Brain pericyte (primary cell): ENCODE data around the gene IQGAP2.
"Not testable (repeated sequence)": the region's sequence is repeated elsewhere in the genome, so short reads cannot be mapped to it uniquely, and the experiment has no call there.

Experiments
- DNase-seq: peaks from one replicate; pipeline ENCODE4 v3.0.0-alpha.2; 2012; ENCODE audit warnings: low read depth, low spot score

The IQGAP2 gene

DNA sequence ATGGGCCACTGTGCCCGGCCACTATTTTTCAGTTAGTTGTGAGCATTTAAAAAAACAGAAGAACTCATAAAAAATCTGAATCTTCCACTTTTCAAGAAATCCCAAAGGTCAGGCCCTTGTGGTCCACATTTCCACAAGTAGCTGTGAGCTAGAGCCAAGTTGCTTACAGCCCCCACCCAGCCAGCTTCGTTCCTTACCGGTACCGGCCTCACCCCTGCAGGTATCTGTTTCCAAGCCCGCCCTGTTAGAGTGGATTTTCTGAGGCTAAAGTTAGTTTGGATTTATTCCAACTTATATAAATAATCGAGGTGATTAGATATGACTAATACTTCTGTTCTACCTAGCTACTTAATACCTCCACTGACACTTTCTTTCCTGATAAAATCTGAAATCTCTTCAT, 139.2 kb downstream of the IQGAP2 start:
- DNase-seq = no peak

DNA sequence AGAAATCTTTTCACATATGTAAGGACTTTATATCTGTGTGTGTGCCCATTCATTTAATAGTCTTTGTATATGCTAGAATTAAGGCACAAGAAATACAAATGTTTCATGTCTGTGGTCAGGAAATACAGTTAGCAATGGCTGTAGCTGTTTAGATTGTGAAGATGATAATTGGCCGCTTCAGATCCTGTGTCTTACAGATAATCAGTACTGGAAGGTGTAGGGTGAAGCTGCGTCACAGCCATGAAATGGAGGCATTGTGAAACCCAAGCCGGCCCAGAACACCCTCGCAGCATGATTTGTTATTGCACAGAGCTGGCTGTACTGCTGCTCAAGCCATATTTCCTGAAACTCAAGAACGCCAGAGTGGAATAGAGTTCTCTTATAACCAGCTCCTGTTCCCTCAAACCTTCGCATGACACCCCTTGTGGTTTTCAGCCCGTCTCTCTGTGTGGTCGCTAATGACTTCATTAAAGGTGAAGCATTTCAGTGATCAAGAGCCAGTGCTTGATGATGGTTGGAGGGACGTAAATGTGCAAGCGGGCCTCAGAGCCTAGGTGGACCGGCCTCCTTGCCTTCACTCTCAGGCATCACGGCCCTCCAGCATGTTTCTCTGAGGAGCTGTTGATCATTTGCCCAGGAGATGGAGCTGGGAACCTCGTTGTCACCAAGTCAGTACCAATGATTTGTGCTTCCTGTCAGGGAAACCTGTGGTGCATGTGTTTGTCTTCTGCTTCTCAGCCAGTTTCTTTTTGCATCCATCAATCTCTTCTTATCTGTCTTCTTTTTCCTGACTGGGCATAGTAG, 140.0 kb downstream of the IQGAP2 start:
- DNase-seq = no peak

DNA sequence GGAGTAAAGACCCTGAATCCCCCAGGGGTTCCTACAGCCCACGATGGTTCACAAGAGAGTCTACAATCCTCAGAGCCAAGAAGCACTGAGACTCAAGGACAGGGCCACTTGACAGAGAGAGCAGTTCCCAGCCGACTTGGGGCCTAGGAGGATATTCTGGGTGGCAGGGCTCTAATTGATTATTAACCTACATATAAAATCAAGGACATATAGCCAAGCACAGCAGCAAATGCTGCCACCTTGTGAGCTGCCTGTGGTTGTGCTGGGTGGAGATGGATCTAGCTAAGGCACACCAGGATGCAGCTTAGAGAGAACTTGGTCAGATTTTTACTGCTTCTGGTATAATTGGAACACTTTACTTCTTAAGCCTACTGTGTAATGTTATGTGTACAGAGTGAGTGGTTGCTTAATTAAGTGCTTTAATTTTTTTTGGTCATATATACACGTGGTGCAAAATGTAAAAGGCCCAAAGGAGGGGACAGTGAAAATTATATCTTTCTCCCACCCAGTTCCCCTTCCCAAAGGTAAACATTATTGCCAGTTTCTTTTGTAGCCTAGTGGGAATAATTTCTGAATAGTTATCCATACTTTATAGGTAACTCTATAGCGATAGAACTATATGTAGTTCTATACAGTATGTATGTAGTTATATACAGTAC, 141.3 kb downstream of the IQGAP2 start:
- DNase-seq = no peak

DNA sequence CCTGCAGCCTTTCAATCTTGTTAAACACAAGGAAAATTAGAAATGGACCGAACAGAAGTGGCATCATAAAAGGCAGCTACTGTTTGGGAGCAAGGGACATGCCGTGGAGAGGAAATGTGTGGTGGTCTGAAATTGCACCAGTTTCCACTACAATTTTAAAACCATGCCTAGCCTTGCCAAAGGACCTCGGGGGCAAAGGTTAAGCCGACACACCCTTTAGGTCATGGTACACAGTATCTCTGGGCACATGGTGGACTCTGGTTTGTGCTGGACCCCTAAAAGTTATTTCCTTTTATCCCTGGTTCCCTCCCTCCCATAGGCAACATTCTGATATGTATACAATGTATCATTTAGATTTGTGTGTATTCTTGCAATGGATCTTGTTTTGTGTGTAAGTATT, 142.1 kb downstream of the IQGAP2 start:
- no peak for DNase-seq

DNA sequence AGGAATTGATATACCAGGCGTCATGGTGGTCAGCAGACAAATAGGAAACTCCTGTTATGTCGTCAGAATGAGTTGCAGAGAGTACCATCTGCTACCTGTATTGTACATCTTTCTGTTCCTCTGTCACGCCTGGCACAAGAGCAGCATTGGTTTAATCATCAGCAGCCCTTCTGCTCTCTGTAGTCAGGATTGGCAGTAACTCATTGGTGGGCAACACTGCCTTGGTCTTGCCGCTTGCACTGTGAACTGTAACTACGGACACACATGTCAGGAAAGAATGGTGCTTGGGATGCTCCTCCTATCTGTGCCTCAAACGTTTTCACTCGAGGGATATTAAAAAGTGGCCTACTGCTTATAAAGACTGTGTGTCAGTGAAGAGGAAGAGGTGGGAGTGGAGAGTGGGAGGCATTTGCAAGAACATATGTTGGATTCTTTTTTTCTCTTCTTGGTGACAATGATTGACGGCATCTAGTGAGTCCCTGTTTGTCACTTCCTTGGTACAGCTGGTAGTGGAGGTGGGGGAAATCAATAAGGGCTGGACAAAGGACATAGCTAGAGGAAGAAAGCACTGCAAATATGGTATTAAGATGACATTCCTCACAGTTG, 143.5 kb downstream of the IQGAP2 start:
- DNase-seq = no peak

DNA sequence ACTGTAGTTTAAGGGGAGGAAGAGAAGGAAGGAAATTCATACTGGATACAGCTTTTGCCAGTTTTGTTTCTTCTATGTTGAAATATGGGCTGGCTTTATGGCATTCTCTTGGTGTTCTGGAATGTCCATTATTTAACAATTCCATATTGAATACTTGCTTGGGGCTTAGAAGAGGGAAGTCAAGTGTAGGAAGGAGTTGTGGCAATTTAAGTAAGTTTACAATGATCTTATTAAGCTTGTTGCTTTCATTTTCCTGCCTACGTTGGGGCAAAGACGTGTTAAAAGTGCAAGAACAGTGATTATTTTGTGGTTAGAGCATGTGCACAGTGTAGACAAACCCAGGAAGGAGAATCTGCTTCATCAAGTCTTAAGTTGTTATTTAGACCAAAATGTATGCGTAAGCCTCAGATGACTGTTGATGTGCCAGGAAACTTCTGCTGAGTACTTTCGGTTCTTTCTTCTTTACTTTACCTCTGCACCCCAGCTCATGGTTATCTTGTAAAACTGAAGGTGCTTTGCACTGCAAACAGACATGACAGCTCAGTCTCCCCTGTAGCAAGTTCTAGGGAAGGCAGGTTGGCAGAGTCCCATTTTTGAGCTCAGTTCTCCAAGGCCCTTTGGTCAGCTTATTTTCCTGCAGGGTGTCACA, 144.3 kb downstream of the IQGAP2 start:
- no peak for DNase-seq

DNA sequence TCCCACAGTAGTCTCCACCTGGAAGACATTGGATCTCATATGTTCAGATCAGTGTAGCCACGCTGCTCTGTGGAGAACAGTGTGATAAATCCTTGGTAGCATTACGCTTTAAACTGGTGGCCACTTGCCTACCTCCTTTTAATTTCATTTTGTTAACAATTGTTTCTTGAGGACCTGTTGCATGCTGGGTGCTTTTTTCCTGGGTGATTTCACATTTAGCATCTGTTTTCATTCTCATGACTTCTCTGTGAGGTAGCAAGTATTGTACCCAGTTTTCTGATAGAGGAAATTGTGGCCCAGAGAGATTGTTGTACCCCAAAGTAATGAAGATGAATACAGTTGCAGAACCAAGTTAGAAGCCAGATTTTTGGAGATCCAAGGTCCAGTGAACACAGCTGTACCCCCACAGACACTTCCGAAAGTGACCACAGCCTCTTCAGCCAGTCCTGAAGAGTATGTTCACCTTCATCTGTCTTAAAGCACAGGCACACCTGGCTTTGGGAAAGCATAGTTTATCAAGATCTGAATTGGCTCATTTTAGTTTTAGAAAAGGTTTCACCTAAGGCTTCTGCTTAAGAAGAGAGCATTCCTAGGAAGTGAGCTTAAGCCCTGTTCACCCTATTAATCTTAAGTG, 144.9 kb downstream of the IQGAP2 start:
- DNase-seq = no peak

DNA sequence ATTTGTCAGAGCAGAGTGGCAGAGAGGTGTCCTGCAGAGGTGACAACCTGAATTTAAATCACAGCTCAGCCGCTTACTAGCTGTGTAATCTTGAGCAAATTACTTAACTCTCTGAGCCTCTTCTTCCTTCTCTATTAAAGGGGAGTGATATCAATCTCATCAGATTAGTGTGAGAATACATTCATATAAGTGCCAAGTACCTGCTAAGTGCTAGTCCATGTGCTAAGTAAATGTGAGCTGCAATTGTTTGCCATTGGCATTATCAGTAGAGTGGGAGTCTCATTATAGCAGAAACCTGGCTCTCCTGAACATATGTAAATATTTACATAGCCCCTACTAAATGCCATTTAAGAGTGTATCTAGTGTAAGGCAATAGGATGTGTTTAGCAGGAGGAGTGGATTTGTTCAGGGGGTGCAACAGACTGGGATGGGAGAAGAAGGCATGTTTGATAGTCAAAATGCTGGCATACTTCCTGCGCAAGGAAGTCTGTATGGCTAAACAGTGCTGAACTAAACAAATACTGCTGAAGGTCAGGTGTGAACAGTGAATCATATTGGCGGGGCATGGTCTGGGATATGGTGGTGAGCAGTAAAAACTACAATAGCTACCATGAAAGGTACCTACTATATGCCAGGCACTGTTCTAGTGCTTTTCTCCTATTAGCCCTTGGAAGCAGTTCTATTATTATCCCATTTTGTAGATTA, 145.6 kb downstream of the IQGAP2 start:
- no peak for DNase-seq

DNA sequence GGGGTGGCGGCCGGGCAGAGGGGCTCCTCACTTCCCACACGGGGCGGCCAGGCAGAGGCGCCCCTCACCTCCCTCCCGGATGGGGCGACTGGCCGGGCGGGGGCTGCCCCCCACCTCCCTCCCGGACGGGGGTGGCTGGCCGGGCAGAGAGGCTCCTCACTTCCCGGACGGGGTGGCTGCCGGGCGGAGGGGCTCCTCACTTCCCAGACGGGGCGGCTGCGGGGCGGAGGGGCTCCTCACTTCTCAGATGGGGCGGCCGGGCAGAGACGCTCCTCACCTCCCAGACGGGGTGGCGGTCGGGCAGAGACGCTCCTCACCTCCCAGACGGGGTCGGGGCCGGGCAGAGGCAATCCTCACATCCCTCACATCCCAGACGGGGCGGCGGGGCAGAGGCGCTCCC, 147.8 kb downstream of the IQGAP2 start:
- DNase-seq = not testable (repeated sequence)

DNA sequence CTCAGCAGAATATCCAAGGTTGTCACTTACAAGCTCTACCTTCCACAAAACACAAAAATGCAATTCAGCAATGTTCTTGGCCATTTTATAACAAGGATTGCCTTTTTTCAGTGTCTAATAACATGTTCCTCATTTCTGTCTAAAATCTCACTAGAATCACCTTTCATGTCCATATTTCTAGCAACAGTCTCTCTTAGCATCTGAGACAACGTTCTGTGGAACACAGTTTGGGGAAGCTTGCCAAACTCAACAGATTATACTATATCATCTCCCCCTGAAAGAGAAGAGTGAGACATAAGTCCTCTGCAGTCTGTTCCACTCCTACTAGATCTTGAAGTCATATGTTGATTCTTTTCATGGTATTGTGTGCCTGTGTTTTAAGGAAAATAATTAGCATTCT, 149.5 kb downstream of the IQGAP2 start:
- no peak for DNase-seq

DNA sequence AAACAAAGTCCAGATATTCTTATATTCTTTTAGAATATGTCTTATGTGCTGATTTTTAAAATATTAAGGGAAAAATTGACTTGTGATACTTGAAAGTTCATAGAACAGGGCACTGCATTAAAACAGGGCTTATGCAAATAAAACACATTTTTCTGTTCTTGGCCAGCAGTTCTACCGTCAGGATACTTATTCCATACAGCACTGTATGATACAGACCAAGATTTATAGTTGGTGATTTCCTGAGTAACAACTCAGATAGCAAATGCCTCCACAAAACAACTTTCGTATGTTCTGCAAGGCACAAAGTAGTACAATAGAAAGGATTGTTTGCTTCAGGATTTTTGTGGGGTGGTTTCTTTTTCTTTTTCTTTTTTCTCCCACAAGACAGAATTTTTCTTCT, 150.2 kb downstream of the IQGAP2 start:
- no peak for DNase-seq

DNA sequence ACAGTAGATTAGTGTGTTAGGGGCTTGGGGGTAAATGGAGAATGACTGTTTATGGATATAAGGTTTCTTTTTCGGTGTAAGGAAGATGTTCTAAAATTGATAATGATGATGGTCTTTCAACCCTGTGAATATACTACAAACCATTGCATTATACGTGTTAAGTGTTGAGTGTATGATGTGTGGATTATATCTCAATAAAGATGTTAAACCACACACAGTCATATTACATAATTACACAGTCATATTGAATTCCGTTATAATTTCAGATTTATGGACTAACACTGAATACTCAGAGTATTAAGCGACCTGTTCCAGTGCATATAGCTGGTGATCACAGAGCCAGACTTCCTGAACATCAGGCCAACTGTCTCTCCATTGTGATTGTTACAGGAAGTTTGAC, 152.0 kb downstream of the IQGAP2 start:
- no peak for DNase-seq

DNA sequence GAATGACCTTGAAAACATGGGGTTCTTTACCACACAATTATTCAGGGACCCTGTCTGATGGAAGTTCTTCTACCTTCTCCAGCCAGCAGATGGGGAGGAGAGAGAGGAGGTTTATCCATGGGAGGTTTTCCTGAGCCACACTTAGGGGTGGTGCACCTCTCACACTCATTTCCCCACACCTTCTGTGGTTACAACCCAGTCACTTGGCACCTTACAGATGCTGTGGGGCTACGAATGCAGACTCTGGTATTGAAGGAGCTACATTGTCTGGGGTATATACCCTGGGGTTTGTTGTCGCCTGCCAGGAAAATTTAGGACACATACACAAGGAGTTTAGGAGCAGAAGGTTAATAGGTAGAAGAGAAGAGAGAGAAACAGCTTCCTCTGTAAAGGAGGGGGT, 152.6 kb downstream of the IQGAP2 start:
- DNase-seq = no peak

DNA sequence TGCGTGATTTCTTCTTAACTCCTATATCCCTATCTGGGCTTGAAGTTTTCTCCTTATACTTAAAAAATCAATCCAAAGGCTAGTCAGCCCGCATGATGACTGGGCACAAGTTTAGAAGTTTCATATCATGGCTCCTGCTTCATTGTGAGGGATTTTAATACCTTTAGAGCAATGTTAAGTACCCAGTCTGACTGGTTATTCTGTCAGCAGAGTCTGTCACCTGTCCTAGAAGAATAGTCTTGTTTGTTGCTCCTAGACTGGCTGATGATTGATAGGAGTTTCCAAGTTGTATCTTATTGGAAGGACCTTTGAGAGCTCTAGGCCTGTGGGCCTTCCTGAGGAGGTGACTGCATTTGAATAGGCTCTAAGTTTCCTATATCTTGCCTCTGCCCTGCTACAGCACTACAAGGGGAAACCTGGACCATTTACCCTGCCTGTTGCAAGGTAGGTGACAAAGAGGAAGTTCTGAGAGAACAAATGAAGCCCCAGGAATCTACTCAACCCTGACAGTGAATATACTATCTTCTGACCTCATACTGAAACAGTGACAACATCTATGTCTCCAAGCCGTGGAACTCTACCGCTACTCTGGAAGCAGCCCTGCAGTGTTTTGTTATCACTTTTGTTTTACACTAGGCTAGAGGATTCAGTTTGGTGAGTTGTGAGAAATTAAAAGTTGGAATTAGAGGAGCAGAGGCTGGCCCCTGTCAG, 153.6 kb downstream of the IQGAP2 start:
- no peak for DNase-seq

DNA sequence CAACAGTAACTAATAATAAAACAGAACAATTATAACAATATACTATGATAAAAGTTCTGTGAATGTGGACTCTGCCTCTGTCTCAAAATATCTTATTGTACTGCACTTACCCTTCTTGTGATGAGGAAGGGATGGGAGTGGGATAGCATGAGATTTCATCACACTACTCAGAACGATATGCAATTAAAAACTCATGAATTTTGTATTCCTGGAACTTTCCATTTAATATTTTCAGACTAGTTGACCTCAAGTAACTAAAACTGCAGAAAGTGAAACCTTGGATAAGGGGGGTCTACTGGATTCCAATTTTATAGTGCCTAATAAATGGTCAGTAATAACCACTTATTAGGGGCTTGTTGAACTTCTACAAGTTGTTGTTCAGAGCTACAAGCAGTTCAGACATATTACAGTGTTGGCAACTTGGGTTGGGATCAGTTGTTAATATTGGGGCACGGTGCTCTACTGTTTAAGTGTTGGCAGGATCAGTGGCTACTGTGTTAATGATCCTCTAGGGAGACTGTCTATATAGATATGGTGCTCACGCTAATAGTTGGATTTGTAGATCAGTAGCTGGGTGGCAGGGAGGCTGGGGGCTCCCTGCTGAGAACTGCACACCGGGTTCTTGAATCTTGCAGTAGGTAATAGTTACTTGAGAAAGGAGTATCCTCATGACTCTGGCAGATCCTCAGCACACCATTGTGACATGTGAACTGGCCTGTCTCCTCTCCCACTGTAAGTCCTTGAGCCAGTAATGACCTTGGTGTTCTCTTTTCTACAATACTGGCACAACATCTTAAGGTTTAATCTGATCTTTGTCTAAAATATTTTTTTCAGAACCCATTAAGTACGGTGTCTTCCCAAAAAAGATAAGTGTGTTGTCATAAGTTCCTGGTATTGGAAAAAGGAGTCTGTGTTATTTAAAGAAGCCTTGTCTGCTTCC, 158.1 kb downstream of the IQGAP2 start:
- no peak for DNase-seq

DNA sequence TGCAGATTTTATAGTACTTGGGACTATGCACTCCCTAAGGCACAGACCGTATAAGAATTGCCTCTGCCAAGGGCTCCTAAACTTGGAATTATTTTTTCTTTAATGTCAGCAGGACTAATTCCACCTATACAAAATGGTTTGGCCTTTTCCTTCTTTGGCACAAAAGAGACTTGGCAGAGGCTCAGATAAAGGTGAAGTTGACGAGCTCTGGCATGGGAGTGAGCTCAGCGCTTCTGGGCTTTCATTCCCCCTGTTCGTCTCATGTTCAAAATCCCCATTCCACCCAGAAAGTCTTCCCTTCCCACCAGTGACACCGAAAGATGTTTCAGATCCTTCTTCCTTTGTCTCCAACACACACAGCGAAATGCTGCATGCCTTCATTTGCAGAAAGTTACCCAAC, 158.9 kb downstream of the IQGAP2 start:
- no peak for DNase-seq

DNA sequence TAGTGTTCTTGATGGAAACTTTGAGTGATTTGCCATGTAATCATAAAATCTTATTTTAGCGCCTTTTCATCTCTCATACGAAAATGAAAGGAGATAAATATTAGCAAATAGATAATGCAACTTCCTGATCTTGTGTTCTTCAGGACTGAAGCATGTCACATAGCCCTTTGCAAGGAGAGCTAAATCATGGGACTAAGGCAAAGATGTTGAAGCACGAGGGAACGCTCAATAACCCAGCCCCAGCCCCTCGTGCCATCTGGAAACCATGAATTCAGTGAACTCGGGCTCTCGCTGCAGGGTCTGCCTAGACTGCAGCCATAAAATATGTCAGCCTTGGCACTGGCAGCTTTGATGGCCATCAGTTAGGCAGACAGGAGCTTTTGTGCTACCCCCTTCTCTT, 161.9 kb downstream of the IQGAP2 start:
- no peak for DNase-seq

DNA sequence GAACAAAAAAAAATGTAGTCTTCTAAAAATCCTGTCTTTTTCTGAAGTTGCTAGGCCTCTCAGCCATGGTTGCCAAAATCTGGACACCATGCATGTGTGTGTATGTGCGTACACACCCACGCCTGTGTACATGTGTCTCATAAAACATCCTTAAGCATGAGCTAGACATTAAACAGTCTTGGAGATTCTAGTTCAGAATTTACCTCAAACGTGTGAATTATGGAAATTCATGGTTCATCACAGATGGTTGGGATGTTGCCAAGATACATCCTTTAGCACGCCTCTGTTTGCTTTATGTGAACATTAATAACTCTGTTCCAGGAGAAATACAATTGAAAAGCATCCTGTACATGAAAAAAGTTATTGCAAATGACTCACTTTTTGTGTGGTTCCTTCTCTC, 167.1 kb downstream of the IQGAP2 start:
- no peak for DNase-seq

DNA sequence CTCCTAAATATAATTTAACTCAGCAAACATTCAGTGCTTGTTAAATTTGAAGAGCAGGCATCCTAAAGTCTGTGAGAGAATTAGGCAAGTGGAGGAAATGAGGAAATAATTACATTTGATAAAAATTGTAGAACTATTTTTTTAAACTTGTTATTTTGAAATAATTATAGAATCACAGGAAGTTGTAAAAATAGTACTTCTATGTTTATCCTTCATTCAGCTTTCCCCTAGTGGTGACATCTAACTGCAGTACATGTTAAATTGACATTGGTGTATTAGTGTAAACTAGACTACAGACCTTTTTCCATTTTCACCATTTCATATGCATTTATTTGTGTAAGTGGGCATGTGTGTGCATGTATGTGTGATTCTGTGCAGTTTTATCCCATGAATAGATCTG, 168.5 kb downstream of the IQGAP2 start:
- no peak for DNase-seq

DNA sequence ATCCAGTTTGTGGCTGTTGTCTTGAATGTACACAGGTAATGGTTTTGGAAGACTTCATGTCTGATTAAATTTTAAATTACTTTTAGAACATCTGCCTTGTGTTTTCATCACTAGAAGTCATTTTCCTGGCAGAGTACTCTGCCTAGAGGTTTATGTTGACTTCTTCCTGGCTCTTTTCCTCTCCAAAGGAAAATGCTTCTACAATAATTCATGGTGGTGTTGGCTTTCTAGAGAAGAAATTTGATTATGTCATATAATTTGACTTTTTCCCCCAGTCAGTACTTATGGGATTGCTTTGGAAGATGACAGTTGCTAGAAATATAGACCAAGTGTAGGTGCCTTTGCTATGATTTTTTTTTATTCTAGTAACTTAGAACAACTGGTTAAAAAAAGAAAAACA, 173.4 kb downstream of the IQGAP2 start:
- no peak for DNase-seq
